Inflammatory macrophage treated with lipopolysaccharide for 1 hour (primary cell): ENCODE measurements around the gene CORO1C.
"Not testable (repeated sequence)": the region's sequence is repeated elsewhere in the genome, so short reads cannot be mapped to it uniquely, and the experiment has no call there.

Experiments used
- DNase-seq, 2 donors: peaks; one replicate each; pipeline ENCODE4 v3.0.0-alpha.2; 2020 to 2022

Gene CORO1C

GRCh38 chr12:108731105-108731865 lies at the start of gene CORO1C:
TSS of gene CORO1C (minus strand) at chr12:108731518. CDS start at chr12:108701318, 30,200 bp downstream.
- DNase-seq = peak in 1 of 2 donors; percentile 99

GRCh38 chr12:108779998-108780688 lies 48.8 kb upstream of the CORO1C start:
- DNase-seq = no peak

GRCh38 chr12:108778053-108778452 lies 46.7 kb upstream of the CORO1C start:
- DNase-seq = no peak

DNA sequence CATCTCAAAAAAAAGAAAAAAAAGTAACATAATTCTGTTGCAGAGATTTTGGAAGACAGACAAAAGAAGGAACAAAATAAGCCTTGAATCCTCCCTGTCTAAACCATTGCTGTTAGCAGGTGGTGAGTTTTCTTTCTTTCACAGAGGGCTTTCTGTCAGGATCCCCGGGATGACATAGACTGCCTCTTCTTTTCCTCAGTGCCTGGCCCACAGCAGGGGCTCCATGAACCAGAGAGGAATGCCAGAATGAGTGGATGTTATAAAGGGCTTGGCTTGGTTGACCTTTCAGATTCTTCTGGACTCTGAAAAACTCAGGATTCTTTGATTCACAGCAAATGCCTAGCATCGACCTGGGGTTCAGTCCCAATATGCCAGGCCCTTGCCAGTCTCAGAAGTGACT lies 45.8 kb upstream of the CORO1C start:
- DNase-seq = no peak

GRCh38 chr12:108773798-108774788 lies 42.8 kb upstream of the CORO1C start:
- peak; percentile 63 to 81 for DNase-seq

DNA sequence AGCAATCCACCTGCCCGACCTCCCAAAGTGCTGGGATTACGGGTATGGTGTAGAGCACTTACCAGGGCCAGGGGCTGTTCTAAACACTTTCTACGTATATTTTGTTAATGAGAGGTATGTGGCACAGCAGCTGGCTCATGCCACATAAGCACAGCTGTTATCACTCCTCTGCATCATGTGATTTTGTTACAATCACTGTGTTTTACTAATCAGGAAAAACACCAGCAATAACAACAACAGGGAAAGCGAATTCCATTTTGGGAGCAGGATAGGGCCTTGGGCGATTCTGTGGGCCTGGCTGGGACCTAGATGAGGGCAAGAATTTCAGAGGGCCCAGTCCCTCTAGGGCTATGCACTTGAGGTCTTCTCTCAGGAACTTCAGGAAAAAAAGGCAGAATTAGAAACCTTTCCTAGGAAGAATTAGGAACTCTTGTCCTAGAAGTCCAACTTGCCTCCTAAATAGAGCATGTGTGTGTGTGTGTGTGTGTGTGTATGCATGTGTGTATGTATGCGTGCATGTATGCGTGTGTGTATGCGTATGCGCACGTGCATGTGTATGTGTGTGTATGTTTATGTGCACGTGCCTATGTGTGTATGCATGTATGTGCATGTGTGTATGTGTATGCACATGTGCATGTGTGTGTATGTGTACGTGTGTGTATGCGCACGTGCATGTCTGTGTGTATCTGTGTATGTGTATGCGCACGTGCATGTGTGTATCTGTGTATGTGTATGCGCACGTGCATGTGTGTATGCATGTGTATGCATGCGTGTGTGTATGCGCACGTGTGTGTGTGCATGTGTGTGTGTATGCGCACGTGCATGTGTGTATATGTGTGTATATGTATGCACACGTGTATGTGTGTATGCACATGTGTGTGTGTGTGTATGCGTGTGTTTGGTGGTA lies 41.8 kb upstream of the CORO1C start:
- DNase-seq = no peak

DNA sequence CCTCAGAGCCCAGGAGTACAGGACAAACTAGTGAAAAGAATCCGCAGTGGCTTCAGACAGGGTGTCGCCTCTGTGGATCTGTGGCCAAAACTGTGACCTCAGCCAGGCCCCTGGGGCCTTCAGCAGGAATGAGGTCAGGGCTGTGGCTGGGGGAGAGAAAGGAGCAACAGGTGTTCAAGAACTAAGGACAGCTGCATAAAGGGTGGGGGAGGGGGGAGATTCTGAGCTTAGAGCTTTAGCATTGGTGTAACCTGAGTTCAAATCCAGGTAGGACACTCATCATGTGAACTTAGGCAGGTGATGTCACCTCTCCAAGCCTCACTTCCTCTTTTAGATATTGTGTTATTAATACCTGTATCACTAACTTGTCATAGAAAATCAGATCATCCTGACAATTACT lies 40.9 kb upstream of the CORO1C start:
- DNase-seq = no peak

GRCh38 chr12:108771835-108772234 lies 40.5 kb upstream of the CORO1C start:
- DNase-seq = not testable (repeated sequence)

DNA sequence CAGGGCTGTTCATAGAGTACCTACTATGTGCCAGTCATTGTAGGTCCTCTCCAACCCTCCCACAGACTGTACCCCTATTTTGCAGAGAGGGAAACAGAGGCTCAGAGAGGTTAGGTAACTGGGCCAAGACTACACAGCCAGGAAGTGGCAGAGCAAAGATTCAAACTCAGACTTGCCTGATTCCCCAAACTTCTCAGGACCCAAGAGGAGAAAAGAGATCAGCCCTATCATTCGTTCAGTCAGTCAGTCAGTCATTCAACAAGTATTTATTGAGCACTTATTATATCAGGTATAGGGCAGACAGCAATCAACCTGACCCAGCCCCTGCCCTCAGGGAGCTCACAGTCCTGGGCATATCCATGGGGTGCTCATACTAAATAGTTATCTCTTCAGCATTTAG lies 39.6 kb upstream of the CORO1C start:
- no peak for DNase-seq

DNA sequence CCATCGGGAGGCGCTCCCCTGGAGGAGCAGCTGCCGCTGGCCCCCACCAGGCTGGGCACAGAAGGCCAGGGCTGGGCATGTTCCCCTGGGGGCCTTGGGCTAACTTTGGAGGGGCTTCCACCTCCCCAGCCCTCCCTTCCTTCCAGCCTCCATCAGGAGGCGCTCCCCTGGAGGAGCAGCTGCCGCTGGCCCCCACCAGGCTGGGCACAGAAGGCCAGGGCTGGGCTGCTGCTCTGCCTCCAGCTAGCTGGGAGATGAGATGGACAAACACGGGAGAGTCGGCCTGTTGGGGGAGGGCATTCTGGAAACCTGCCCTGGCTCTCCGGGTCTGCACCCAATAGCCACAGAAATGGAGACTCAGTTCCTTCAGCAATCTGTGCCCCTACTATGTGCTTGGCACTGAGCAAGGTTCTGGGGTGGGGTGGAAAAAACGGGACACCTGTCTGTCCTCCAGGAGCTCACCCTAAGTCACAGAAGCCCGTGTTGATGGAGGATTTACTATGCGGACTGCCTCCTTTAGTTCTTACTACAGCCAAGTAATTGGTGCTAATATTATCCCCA lies 39.0 kb upstream of the CORO1C start:
- DNase-seq = no peak

- DNase-seq = peak; percentile 41 to 44
Measured at GRCh38 chr12:108768591-108769500, 37.5 kb upstream of the CORO1C start.

- DNase-seq = no peak
Measured at GRCh38 chr12:108766294-108766693, 35.0 kb upstream of the CORO1C start.

GRCh38 chr12:108765289-108765764 lies 34.0 kb upstream of the CORO1C start:
- no peak for DNase-seq

DNA sequence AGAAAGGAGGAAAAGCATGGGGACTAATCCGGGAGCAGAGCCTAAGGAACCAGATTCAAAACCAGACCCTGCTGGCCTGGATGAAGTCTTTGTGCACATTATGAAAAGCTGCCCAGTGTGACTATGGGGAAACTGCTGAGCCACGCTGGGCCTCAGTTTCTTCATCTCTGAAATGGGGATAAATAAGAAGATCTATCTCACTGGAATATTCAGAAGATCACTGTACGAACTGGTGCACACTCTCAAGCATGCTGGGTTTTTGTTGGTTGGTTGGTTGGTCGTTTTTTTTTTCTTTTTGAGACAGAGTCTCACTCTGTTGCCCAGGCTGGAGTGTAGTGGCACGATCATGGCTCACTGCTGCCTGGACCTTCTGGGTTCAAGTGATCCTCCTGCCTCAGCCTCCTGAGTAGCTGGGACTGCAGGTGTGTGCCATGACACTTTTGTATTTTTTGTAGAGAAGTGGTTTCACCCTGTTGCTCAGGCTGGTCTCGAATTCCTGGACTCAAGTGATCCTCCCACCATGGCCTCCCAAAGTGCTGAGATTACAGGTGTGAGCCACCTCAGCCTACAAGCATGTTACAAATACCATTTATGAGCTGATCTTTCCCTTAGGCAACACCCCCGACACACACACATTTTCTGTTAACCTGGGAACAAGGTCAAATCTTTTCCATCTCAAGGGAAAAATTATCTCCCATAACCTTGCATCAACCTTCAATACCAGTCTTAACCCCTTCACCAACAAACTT lies 33.4 kb upstream of the CORO1C start:
- no peak for DNase-seq

DNA sequence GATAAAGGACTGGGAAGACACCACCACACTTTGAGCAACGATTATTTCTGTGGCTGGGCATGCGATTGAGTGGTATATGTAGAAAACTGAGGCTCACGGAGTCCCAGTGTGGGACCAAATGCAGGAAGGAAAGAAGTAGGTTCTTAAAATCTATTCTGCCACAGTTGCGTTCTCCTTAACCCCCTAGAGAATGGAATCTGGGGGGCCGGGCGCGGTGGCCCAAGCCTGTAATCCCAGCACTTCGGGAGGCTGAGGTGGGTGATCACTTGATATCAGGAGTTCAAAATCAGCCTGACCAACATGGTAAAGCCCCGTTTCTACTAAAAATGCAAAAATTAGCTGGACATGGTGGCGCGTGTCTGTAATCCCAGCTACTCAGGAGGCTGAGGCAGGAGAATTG lies 29.9 kb upstream of the CORO1C start:
- DNase-seq = no peak

DNA sequence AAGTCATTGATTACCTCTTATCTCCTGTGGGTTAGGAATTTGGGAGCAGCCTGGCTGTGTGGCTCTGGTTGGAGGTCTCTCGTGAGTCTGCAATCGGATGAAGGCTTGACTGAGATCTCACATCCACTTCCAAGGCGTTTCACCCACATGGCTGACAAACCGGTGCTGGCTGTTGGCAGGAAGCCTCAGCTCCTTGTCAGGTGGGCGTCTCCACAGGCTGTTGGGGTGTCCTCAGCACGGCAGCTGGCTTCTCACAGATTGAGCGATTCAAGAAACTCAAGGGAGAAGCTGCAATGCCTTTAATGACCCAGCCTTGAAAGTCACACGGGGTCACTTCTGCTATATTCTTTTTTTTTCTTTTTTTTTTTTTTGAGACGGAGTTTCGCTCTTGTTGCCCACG lies 28.6 kb upstream of the CORO1C start:
- DNase-seq = peak in 1 of 2 donors; percentile 39

GRCh38 chr12:108757856-108758255 lies 26.5 kb upstream of the CORO1C start:
- DNase-seq = no peak

GRCh38 chr12:108756421-108756820 lies 25.1 kb upstream of the CORO1C start:
- DNase-seq = no peak

- DNase-seq = no peak
Measured at GRCh38 chr12:108755481-108755880, 24.2 kb upstream of the CORO1C start.

GRCh38 chr12:108753976-108754375 lies 22.7 kb upstream of the CORO1C start:
- no peak for DNase-seq
